HCT116 (cell line): ENCODE measurements around the gene HEMGN. TPM values are rescaled to one million over a fixed set of nuclear protein-coding genes. Genes with fewer than 3 reads are reported as not detected.

Experiments
- ATAC-seq: fragments of 200-7000 bp; cut with Tn5 transposase; 2 replicates; pipeline ENCODE4 v1.9.1; 2020; ENCODE audit warnings: mild to moderate bottlenecking, moderate library complexity
- BruUV-seq: library from RNA; stranded (reverse); fragments of 400-500 nt; replicated peaks from 2 replicates; lab custom pipeline; 2021; lab: Mats Ljungman, UMichigan
- CTCF ChIA-PET: fragments of 300-600 bp; sonication (Branson Sonifier 250); formaldehyde crosslinking; loops from one replicate; lab custom pipeline; 2021; ENCODE audit warnings: antibody characterized with exemption; lab: Charles Lee
- POLR2A ChIA-PET: fragments of 300-600, 350-600 bp; sonication (Branson Sonifier 250); formaldehyde crosslinking; loops from one replicate; lab custom pipeline; 2021; ENCODE audit warnings: antibody characterized with exemption; lab: Charles Lee
- RAD21 ChIA-PET, 2 experiments: fragments of 300-600 bp; sonication (Branson Sonifier 250); formaldehyde crosslinking; loops; one replicate each; lab custom pipeline; 2023; ENCODE audit warnings: low total read pairs in 2 of 2; ENCODE audit not compliant: uncharacterized antibody in 2 of 2, unreplicated experiment in 2 of 2, low non-redundant PET in 1 of 2; lab: Charles Lee
- DNase-seq: peaks from one replicate; pipeline ENCODE4 v3.0.0-alpha.2; 2010; ENCODE audit warnings: low read depth, low spot score
- H2AFZ ChIP-seq: fragments of 200-600 bp; shearing (Covaris generic), sonication (generic); 2 replicates; pipeline ENCODE4 v1.6.1; 2017; ENCODE audit warnings: low read depth, mixed run types, mixed read lengths, antibody characterized with exemption, low read length; ENCODE audit not compliant: poor library complexity, severe bottlenecking
- H3K27ac ChIP-seq: 2 replicates; pipeline ENCODE4 v1.5.1; 2012; ENCODE audit warnings: low read depth, low read length
- H3K27me3 ChIP-seq: fragments of 200-600 bp; sonication (generic); 2 replicates; pipeline ENCODE4 v1.6.1; 2016; ENCODE audit warnings: mixed run types, low read length, mixed read lengths; ENCODE audit not compliant: insufficient read depth
- H3K36me3 ChIP-seq, 2 experiments: fragments of 200-500 bp in 1 of 2; fragments of 200-600 bp in 1 of 2; sonication (Bioruptor generic) in 1 of 2; sonication (generic) in 1 of 2; 2 replicates each; pipeline versions ENCODE4 v1.5.1 to v1.6.1; 2014 to 2016; ENCODE audit warnings: low read length in 2 of 2, inconsistent platforms in 1 of 2, mixed read lengths in 1 of 2, mixed run types in 1 of 2; ENCODE audit not compliant: insufficient read depth in 2 of 2, control insufficient read depth in 1 of 2
- H3K4me1 ChIP-seq, 2 experiments: fragments of 200-600 bp in 1 of 2; sonication (generic) in 1 of 2; 2 replicates each; pipeline versions ENCODE4 v1.5.1 to v1.6.1; 2012 to 2017; ENCODE audit warnings: low read length in 2 of 2, inconsistent platforms in 1 of 2, mild to moderate bottlenecking in 1 of 2, mixed read lengths in 1 of 2, mixed run types in 1 of 2, moderate library complexity in 1 of 2; ENCODE audit not compliant: insufficient read depth in 2 of 2, control insufficient read depth in 1 of 2
- H3K4me2 ChIP-seq: fragments of 200-600 bp; sonication (generic); 2 replicates; pipeline ENCODE4 v1.6.1; 2017; ENCODE audit warnings: mixed run types, low read length, mixed read lengths
- H3K4me3 ChIP-seq, 2 experiments: fragments of 200-600 bp in 1 of 2; sonication (generic) in 1 of 2; replicated peaks in 1 of 2; 2 replicates each; pipeline ENCODE4 v1.5.1; 2011 to 2016; ENCODE audit warnings: low read length in 2 of 2, control low read depth in 1 of 2, low read depth in 1 of 2, mild to moderate bottlenecking in 1 of 2, mixed read lengths in 1 of 2, mixed run types in 1 of 2
- H3K79me2 ChIP-seq: fragments of 200-600 bp; sonication (generic); 2 replicates; pipeline ENCODE4 v1.6.1; 2017; ENCODE audit warnings: mild to moderate bottlenecking, mixed run types, low read length, moderate library complexity, mixed read lengths; ENCODE audit not compliant: insufficient read depth
- H3K9ac ChIP-seq: fragments of 200-600 bp; sonication (generic); 2 replicates; pipeline ENCODE4 v1.6.1; 2016; ENCODE audit warnings: low read length, mixed read lengths
- H3K9me2 ChIP-seq: fragments of 200-600 bp; sonication (generic), shearing (Covaris generic); 2 replicates; pipeline ENCODE4 v1.6.1; 2017; ENCODE audit warnings: mixed run types, mild to moderate bottlenecking, moderate library complexity; ENCODE audit not compliant: insufficient read depth
- H3K9me3 ChIP-seq, 2 experiments: fragments of 200-500 bp in 1 of 2; fragments of 200-600 bp in 1 of 2; sonication (Bioruptor generic) in 1 of 2; sonication (generic) in 1 of 2; 2 replicates each; pipeline ENCODE4 v1.6.1; 2014 to 2017; ENCODE audit warnings: low read length in 2 of 2, mixed read lengths in 2 of 2, inconsistent platforms in 1 of 2, low read depth in 1 of 2, mild to moderate bottlenecking in 1 of 2, mixed run types in 1 of 2, moderate library complexity in 1 of 2; ENCODE audit not compliant: control insufficient read depth in 1 of 2, insufficient read depth in 1 of 2
- H4K20me1 ChIP-seq: fragments of 200-600 bp; sonication (generic), shearing (Covaris generic); 2 replicates; pipeline ENCODE4 v1.6.1; 2017; ENCODE audit warnings: mixed run types, mild to moderate bottlenecking, moderate library complexity; ENCODE audit not compliant: insufficient read depth
- ATF3 ChIP-seq: IDR thresholded peaks from 2 replicates; pipeline ENCODE4 v1.6.1; 2012
- CBX3 ChIP-seq: IDR thresholded peaks from 2 replicates; pipeline ENCODE4 v1.6.1; 2012; ENCODE audit warnings: low read depth
- EGR1 ChIP-seq: IDR thresholded peaks from 2 replicates; pipeline ENCODE4 v1.6.1; 2012; ENCODE audit warnings: low read depth
- ELF1 ChIP-seq: IDR thresholded peaks from 2 replicates; pipeline ENCODE4 v1.6.1; 2012; ENCODE audit warnings: low read depth, borderline replicate concordance
- EZH2 ChIP-seq: fragments of 200-600 bp; sonication (generic); IDR thresholded peaks from 2 replicates; pipeline ENCODE4 v1.6.1; 2017; ENCODE audit warnings: antibody characterized with exemption, mixed run types
- EZH2phosphoT487 ChIP-seq: fragments of 200-600 bp; IDR thresholded peaks from 2 replicates; pipeline ENCODE4 v1.6.1; 2018; ENCODE audit warnings: antibody characterized with exemption, borderline replicate concordance
- FOSL1 ChIP-seq: IDR thresholded peaks from 2 replicates; pipeline ENCODE4 v1.6.1; 2012; ENCODE audit warnings: low read depth
- JUND ChIP-seq: IDR thresholded peaks from 2 replicates; pipeline ENCODE4 v1.6.1; 2012
- MAX ChIP-seq: IDR thresholded peaks from 2 replicates; pipeline ENCODE4 v1.6.1; 2012
- POLR2A ChIP-seq: IDR thresholded peaks from 2 replicates; pipeline ENCODE4 v1.7.0; 2011; ENCODE audit warnings: borderline replicate concordance; ENCODE audit not compliant: insufficient read depth, insufficient read length; ENCODE audit errors: extremely low read depth
- POLR2AphosphoS5 ChIP-seq: IDR thresholded peaks from 2 replicates; pipeline ENCODE4 v1.6.1; 2011; ENCODE audit warnings: mild to moderate bottlenecking, low read depth, low read length, moderate library complexity
- REST ChIP-seq: IDR thresholded peaks from 2 replicates; pipeline ENCODE4 v1.6.1; 2012; ENCODE audit warnings: low read depth
- SIN3A ChIP-seq: IDR thresholded peaks from 2 replicates; pipeline ENCODE4 v1.6.1; 2012; ENCODE audit warnings: low read depth
- SP1 ChIP-seq: IDR thresholded peaks from 2 replicates; pipeline ENCODE4 v1.6.1; 2012; ENCODE audit warnings: low read depth
- SRF ChIP-seq: IDR thresholded peaks from 2 replicates; pipeline ENCODE4 v1.6.1; 2012; ENCODE audit warnings: low read depth
- YY1 ChIP-seq: IDR thresholded peaks from 2 replicates; pipeline ENCODE4 v1.6.1; 2011; ENCODE audit warnings: low read length, low read depth, moderate library complexity, mild to moderate bottlenecking; ENCODE audit not compliant: insufficient replicate concordance; ENCODE audit errors: extremely low read depth
- ZBTB33 ChIP-seq: IDR thresholded peaks from 2 replicates; pipeline ENCODE4 v1.6.1; 2011; ENCODE audit warnings: mild to moderate bottlenecking, low read length, moderate library complexity; ENCODE audit not compliant: insufficient replicate concordance; ENCODE audit errors: extremely low read depth
- ZFX ChIP-seq: fragments of 450-650 bp; IDR thresholded peaks from 2 replicates; pipeline ENCODE4 v1.6.1; 2017
- intact Hi-C: fragments of 100-400 bp; cut with micrococcal nuclease; formaldehyde crosslinking; loops from 2 replicates; pipeline ENCODE4 v1.10.0; 2022
- total RNA-seq: library from RNA; stranded (reverse); gene quantifications from one replicate; pipeline ENCODE4 v1.2.1, GENCODE V29; 2021; ENCODE audit not compliant: unreplicated experiment

HEMGN gene
- total RNA-seq, 1 experiment from 2014 or later, result not detected

- no peak for TF ChIP-seq ZBTB33
- no peak for TF ChIP-seq ATF3
- TF ChIP-seq SRF, result no peak
These were observed 25.3 kb upstream of the HEMGN start (continued) for GRCh38 chr9:97963232-97963631.

- no peaks in the 10 kb centered on the region for H3K9me2 ChIP-seq
- H3K4me3 ChIP-seq, result no peak overlapping the region
- ChIA-PET CTCF (interaction anchor here (1.4 kb wide), 1 partner anchor 8 kb away, joined by 4 read pairs; no protein-coding TSS in a partner anchor), RAD21 (no interaction called here)
- H4K20me1 ChIP-seq, result no peaks in the 10 kb centered on the region
- no peaks in the 10 kb centered on the region for H3K79me2 ChIP-seq
- H3K9ac ChIP-seq, result no peak overlapping the region
- no TSS peak for BruUV-seq
- no peaks in the 10 kb centered on the region for H3K36me3 ChIP-seq
- no peaks in the 10 kb centered on the region for H3K9me3 ChIP-seq
- ATAC-seq, result no peak
- TF ChIP-seq SIN3A (no peak), EZH2phosphoT487 (no peak), POLR2AphosphoS5 (no peak), ELF1 (no peak), FOSL1 (no peak), MAX (no peak), ATF3 (no peak), SRF (no peak), CBX3 (no peak), EZH2 (no peak), JUND (no peak), REST (no peak), YY1 (no peak), EGR1 (no peak), ZFX (no peak), POLR2A (no peak), SP1 (no peak), ZBTB33 (no peak)
- TF ChIP-seq, all 23 proteins: peak for 0
- no peak overlapping the region for H3K4me2 ChIP-seq
- H3K27me3 ChIP-seq, result no peaks in the 10 kb centered on the region
- intact Hi-C loops, result no loop called here
- no peaks in the 10 kb centered on the region for H3K4me1 ChIP-seq
- no peak overlapping the region for H3K27ac ChIP-seq
- H2AFZ ChIP-seq, result no peak overlapping the region
- DNase-seq, result no peak
- POLR2A ChIA-PET, result no interaction called here
These were observed 24.6 kb upstream of the HEMGN start for GRCh38 chr9:97962575-97962974.
